HEK293T (cell line): ENCODE measurements around the gene LTK.
"Not testable (repeated sequence)": the region's sequence is repeated elsewhere in the genome, so short reads cannot be mapped to it uniquely, and the experiment has no call there.

Experiments used
- CTCF ChIA-PET: fragments of 350-600 bp; formaldehyde crosslinking; extraction: SDS; loops from one replicate; lab custom pipeline; 2021; ENCODE audit warnings: antibody characterized with exemption, inconsistent platforms; lab: Yijun Ruan, JAX
- POLR2A ChIA-PET: fragments of 350-600 bp; formaldehyde crosslinking; extraction: SDS; loops from one replicate; lab custom pipeline; 2020; ENCODE audit warnings: antibody characterized with exemption, inconsistent platforms; lab: Yijun Ruan, JAX
- DNase-seq: peaks from one replicate; pipeline ENCODE4 v3.0.0; 2012; ENCODE audit warnings: mixed read lengths; ENCODE audit errors: extremely low spot score
- ARNT ChIP-seq: fragments of 450-650 bp; IDR thresholded peaks from 2 replicates; pipeline ENCODE4 v1.6.1; 2017; ENCODE audit warnings: mild to moderate bottlenecking
- BHLHE40 ChIP-seq: fragments of 450-650 bp; IDR thresholded peaks from 2 replicates; pipeline ENCODE4 v1.6.1; 2016; ENCODE audit warnings: mild to moderate bottlenecking, moderate library complexity, borderline replicate concordance
- CTBP1 ChIP-seq: fragments of 450-650 bp; IDR thresholded peaks from 2 replicates; pipeline ENCODE4 v1.6.1; 2016; ENCODE audit warnings: borderline replicate concordance
- ELF4 ChIP-seq: fragments of 450-650 bp; IDR thresholded peaks from 2 replicates; pipeline ENCODE4 v1.6.1; 2017; ENCODE audit warnings: antibody characterized with exemption
- FOXA1 ChIP-seq: fragments of 450-650 bp; IDR thresholded peaks from 2 replicates; pipeline ENCODE4 v1.6.1; 2016; ENCODE audit warnings: mild to moderate bottlenecking
- FOXK2 ChIP-seq: fragments of 450-650 bp; IDR thresholded peaks from 2 replicates; pipeline ENCODE4 v1.6.1; 2016; ENCODE audit warnings: mild to moderate bottlenecking
- FOXM1 ChIP-seq: fragments of 450-650 bp; IDR thresholded peaks from 2 replicates; pipeline ENCODE4 v1.6.1; 2017; ENCODE audit warnings: mild to moderate bottlenecking, borderline replicate concordance
- HDGF ChIP-seq: fragments of 450-650 bp; IDR thresholded peaks from 2 replicates; pipeline ENCODE4 v1.6.1; 2017; ENCODE audit warnings: antibody characterized with exemption, borderline replicate concordance
- L3MBTL2 ChIP-seq: fragments of 450-650 bp; conservative IDR thresholded peaks from 2 replicates; pipeline ENCODE4 v1.6.1; 2016; ENCODE audit warnings: mild to moderate bottlenecking
- LEF1 ChIP-seq: fragments of 450-650 bp; IDR thresholded peaks from 2 replicates; pipeline ENCODE4 v1.6.1; 2017; ENCODE audit warnings: mild to moderate bottlenecking, borderline replicate concordance
- NFRKB ChIP-seq: fragments of 450-650 bp; IDR thresholded peaks from 2 replicates; pipeline ENCODE4 v1.6.1; 2016; ENCODE audit warnings: mild to moderate bottlenecking, moderate library complexity
- SP1 ChIP-seq: fragments of 450-650 bp; IDR thresholded peaks from 2 replicates; pipeline ENCODE4 v1.6.1; 2017
- SUZ12 ChIP-seq: fragments of 450-650 bp; IDR thresholded peaks from 2 replicates; pipeline ENCODE4 v1.6.1; 2016; ENCODE audit warnings: mild to moderate bottlenecking
- TARDBP ChIP-seq: fragments of 450-650 bp; IDR thresholded peaks from 2 replicates; pipeline ENCODE4 v1.6.1; 2016
- ZNF384 ChIP-seq: fragments of 450-650 bp; IDR thresholded peaks from 2 replicates; pipeline ENCODE4 v1.6.1; 2016
- TF ChIP-seq, protein P1 (sequence below): fragments of 450-650 bp; IDR thresholded peaks from 2 replicates; pipeline ENCODE4 v1.6.1; 2016

Gene LTK

DNA sequence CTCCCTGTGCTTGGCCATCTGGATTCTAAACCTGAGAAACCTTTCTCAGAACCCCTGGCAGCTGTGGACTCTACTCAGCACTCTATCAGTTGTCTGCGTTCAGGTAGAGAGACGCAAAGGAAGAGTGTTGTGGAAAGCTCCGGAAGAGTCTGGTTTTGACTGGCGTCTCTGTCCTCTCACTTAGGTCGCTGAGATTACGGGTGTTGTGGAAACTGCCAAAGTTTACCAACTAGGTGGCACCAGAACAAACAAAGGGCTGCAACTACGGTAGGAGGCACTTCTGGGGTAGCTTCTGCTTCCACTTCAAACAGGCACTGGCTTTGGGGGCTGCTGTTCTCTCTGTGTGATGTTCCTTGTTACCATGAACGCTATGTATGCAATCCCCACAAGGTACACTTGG is 39.2 kb downstream of the LTK start:
- DNase-seq, result no peak
- CTCF ChIA-PET, result no interaction called here
- TF ChIP-seq FOXM1 (no peak), ZNF384 (no peak), TARDBP (no peak), FOXK2 (no peak), SP1 (no peak), L3MBTL2 (no peak), HDGF (no peak), SUZ12 (no peak), LEF1 (no peak), CTBP1 (no peak), ELF4 (no peak), NFRKB (no peak), BHLHE40 (no peak), ARNT (no peak), FOXA1 (no peak)
- TF ChIP-seq, protein P1, sequence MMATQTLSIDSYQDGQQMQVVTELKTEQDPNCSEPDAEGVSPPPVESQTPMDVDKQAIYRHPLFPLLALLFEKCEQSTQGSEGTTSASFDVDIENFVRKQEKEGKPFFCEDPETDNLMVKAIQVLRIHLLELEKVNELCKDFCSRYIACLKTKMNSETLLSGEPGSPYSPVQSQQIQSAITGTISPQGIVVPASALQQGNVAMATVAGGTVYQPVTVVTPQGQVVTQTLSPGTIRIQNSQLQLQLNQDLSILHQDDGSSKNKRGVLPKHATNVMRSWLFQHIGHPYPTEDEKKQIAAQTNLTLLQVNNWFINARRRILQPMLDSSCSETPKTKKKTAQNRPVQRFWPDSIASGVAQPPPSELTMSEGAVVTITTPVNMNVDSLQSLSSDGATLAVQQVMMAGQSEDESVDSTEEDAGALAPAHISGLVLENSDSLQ, result no peak
- POLR2A ChIA-PET, result interaction anchor here (1.2 kb wide), 1 partner anchor 18 kb away, joined by 3 read pairs; no protein-coding TSS in a partner anchor

DNA sequence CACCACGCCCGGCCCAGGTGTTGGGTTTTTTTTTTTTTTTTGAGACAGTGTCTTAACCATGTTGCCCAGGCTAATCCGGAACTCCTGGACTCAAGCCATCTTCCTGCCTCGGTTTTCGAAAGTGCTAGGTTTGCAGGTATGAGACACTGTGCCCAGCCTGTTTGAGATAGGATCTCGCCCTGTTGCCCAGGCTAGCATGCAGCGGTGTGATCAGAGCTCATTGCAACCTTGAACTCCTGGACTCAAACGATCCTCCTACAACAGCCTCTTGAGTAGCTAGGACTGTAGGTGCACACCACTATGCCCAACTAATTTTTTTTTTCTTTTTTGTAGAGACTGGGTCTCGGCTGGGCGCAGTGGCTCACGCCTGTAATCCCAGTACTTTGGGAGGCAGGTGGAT is 40.2 kb downstream of the LTK start:
- TF ChIP-seq NFRKB, result no peak
- TF ChIP-seq BHLHE40, result no peak
- TF ChIP-seq, protein P1, result no peak
- no peak for TF ChIP-seq ZNF384
- TF ChIP-seq HDGF, result no peak
- TF ChIP-seq L3MBTL2, result no peak
- TF ChIP-seq CTBP1, result no peak
- no peak for TF ChIP-seq LEF1
- TF ChIP-seq SUZ12, result no peak
- no peak for TF ChIP-seq SP1
- TF ChIP-seq ARNT, result no peak
- no peak for TF ChIP-seq ELF4
- no peak for TF ChIP-seq FOXM1
- TF ChIP-seq TARDBP, result no peak
- no peak for TF ChIP-seq FOXK2
- CTCF ChIA-PET, result no interaction called here
- POLR2A ChIA-PET, result no interaction called here
- no peak for DNase-seq

DNA sequence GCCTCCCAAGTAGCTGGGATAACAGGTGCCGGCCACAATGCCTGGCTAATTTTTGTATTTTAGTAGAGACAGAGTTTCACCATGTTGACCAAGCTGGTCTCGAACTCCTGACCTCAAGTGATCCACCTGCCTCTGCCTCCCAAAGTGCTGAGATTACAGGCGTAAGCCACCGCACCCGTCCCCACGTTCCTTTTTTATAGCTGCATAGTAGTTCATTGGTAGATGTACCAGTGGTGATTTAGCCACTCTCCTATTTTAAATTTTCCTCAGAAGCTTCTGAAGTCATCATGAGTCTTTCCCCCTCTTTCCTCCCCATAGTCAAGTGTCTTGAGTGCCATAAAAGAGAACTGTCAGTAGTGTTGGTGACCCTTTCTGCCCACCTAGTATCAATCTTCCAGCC is 44.0 kb downstream of the LTK start:
- CTCF ChIA-PET, DNase-seq, POLR2A ChIA-PET: not testable (repeated sequence)

DNA sequence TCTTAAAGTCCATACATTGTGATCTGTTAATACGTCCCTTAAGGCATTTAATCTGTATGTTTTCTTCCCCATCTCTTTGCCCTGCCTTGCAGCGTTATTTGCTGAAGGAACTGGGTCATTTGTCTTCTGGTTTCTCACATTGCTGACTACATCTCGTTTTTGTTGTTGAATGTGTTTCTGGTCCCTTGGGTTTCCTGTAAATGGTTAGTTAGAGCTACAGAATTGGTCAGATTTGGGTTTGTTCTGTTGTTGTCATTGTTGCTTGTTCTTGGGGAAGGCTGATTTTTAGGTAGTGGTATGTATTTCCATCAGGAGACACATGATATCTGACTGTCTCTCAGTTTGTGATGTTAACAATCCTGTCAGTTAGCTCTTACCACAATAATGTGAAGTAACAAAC is 46.9 kb downstream of the LTK start:
- POLR2A ChIA-PET, result no interaction called here
- CTCF ChIA-PET, result interaction anchor here (0.7 to 1.4 kb wide), 7 partner anchors 9 to 438 kb away, joined by 3 to 6 read pairs (median 4); no protein-coding TSS in a partner anchor
- no peak for DNase-seq
- TF ChIP-seq, protein P1, result no peak
- no peak for TF ChIP-seq SP1
- no peak for TF ChIP-seq NFRKB
- TF ChIP-seq LEF1, result no peak
- no peak for TF ChIP-seq CTBP1
- no peak for TF ChIP-seq L3MBTL2
- TF ChIP-seq SUZ12, result no peak
- no peak for TF ChIP-seq FOXA1
- TF ChIP-seq FOXK2, result no peak
- no peak for TF ChIP-seq ARNT

DNA sequence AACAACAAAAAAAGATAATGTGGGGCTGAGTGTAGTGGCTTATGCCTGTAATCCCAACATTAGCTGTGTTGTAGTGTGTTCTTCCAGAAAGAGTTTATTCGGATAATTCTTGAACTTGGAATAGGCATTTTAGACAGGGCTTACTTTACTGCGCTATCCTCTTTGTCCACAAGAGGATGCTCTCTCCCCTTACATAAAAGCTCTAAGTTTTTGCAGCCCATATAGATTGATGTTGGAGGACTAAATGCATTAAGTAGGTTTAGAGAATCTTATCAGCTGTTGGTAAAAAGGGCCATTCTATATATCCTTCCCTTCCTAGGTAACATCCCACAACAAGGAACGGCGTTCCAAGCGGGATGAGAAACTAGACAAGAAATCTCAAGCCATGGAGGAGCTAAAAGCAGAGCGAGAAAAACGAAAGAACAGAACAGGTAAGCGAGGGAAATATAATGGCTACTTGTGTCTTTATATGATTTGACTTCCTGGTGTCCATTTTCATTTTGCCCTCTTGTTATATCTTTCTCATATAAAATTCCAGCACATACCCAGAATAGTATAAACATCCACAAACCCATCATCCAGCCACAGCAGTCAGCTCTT is 47.7 kb downstream of the LTK start:
- no peak for TF ChIP-seq FOXA1
- TF ChIP-seq LEF1, result no peak
- TF ChIP-seq ELF4, result no peak
- TF ChIP-seq, protein P1, result no peak
- TF ChIP-seq FOXM1, result no peak
- TF ChIP-seq ZNF384, result no peak
- TF ChIP-seq NFRKB, result no peak
- TF ChIP-seq FOXK2, result no peak
- TF ChIP-seq TARDBP, result no peak
- TF ChIP-seq ARNT, result no peak
- TF ChIP-seq HDGF, result no peak
- no peak for TF ChIP-seq BHLHE40
- no peak for TF ChIP-seq SP1
- no peak for TF ChIP-seq CTBP1
- TF ChIP-seq L3MBTL2, result no peak
- TF ChIP-seq SUZ12, result no peak
- CTCF ChIA-PET, result interaction anchor here (0.6 to 1.4 kb wide), 12 partner anchors 10 to 439 kb away, joined by 3 to 6 read pairs (median 3); no protein-coding TSS in a partner anchor
- DNase-seq, result peak; percentile 36
- POLR2A ChIA-PET, result interaction anchor here (0.7 to 1.0 kb wide), 2 partner anchors 27 to 48 kb away, joined by 3 to 5 read pairs; partner anchors contain the start of gene LTK
